Measurements from ENCODE around the gene ABCA5.

Gene ABCA5

GRCh38 chr17:69239611-69240600 lies 87.0 kb downstream of the ABCA5 start:
- no peaks in the 10 kb centered on the region for H3K79me1 ChIP-seq (replicated peaks; ENCODE audit: low read length, poor library complexity, severe bottlenecking)
- H3K27me3 ChIP-seq (ENCODE audit: control insufficient read depth in 1 of 2, insufficient read depth in 1 of 2, low read length in 2 of 2): no peaks in the 10 kb centered on the region
- no peak overlapping the region for H4K8ac ChIP-seq (ENCODE audit: low read length)
- H3K23ac ChIP-seq (ENCODE audit: low read length in 2 of 2): no peak overlapping the region
- no peak overlapping the region for H3K9ac ChIP-seq (ENCODE audit: low read length)
- no peak for DNase-seq
- H2BK15ac ChIP-seq (ENCODE audit: low read depth, poor library complexity, severe bottlenecking): no peak overlapping the region
- no peak overlapping the region for H3K18ac ChIP-seq (ENCODE audit: low read depth in 1 of 2, low read length in 2 of 2)
- WGBS: 97% methylated on average over 8 of the region's 8 CpGs
- no peaks in the 10 kb centered on the region for H3K4me1 ChIP-seq (ENCODE audit: control insufficient read depth, insufficient read depth, low read depth, low read length)
- H3K4ac ChIP-seq (ENCODE audit: low read depth in 1 of 2, low read length in 2 of 2): no peak overlapping the region
- no peak overlapping the region for H2AFZ ChIP-seq (ENCODE audit: low read depth, low read length)
- H3K4me3 ChIP-seq (ENCODE audit: insufficient read depth in 1 of 2, low read depth in 1 of 2, low read length in 2 of 2): no peak overlapping the region
- no peak overlapping the region for H2BK12ac ChIP-seq (ENCODE audit: low read length in 2 of 2)
- no peak overlapping the region for H2BK120ac ChIP-seq (ENCODE audit: low read depth, low read length)
- no peak overlapping the region for H2BK5ac ChIP-seq (ENCODE audit: low read depth, low read length, poor library complexity, severe bottlenecking)
- no peak overlapping the region for H3K4me2 ChIP-seq (ENCODE audit: low read length, poor library complexity, severe bottlenecking)
- H3K14ac ChIP-seq (ENCODE audit: low read length in 2 of 2): no peak overlapping the region
- H4K91ac ChIP-seq (ENCODE audit: low read length): no peak overlapping the region
- H2AK5ac ChIP-seq (ENCODE audit: low read length, severe bottlenecking): no peak overlapping the region
- no peaks in the 10 kb centered on the region for H3K9me3 ChIP-seq (ENCODE audit: control insufficient read depth, low read length)
- no peak overlapping the region for H3K27ac ChIP-seq (ENCODE audit: low read length, poor library complexity, severe bottlenecking)
- H3K36me3 ChIP-seq (ENCODE audit: control insufficient read depth in 1 of 2, insufficient read depth in 2 of 2, low read depth in 1 of 2, low read length in 2 of 2): no peaks in the 10 kb centered on the region

GRCh38 chr17:69236946-69237345 lies 90.0 kb downstream of the ABCA5 start:
- H3K9me3 ChIP-seq (ENCODE audit: control insufficient read depth, low read length): peaks cover 16% of the 10 kb centered on the region
- no peaks in the 10 kb centered on the region for H3K4me1 ChIP-seq (ENCODE audit: control insufficient read depth, insufficient read depth, low read depth, low read length)
- H3K9ac ChIP-seq (ENCODE audit: low read length): no peak overlapping the region
- no peak overlapping the region for H4K8ac ChIP-seq (ENCODE audit: low read length)
- no peak overlapping the region for H2AK5ac ChIP-seq (ENCODE audit: low read length, severe bottlenecking)
- no peak overlapping the region for H3K4me3 ChIP-seq (ENCODE audit: insufficient read depth in 1 of 2, low read depth in 1 of 2, low read length in 2 of 2)
- no peak overlapping the region for H2AFZ ChIP-seq (ENCODE audit: low read depth, low read length)
- H3K27me3 ChIP-seq (ENCODE audit: control insufficient read depth in 1 of 2, insufficient read depth in 1 of 2, low read length in 2 of 2): no peaks in the 10 kb centered on the region
- DNase-seq: no peak
- H2BK12ac ChIP-seq (ENCODE audit: low read length in 2 of 2): no peak overlapping the region
- no peak overlapping the region for H3K27ac ChIP-seq (ENCODE audit: low read length, poor library complexity, severe bottlenecking)
- H4K91ac ChIP-seq (ENCODE audit: low read length): no peak overlapping the region
- H2BK15ac ChIP-seq (ENCODE audit: low read depth, poor library complexity, severe bottlenecking): no peak overlapping the region
- no peak overlapping the region for H3K14ac ChIP-seq (ENCODE audit: low read length in 2 of 2)
- WGBS: 100% methylated on average over 3 of the region's 3 CpGs
- H3K36me3 ChIP-seq (ENCODE audit: control insufficient read depth in 1 of 2, insufficient read depth in 2 of 2, low read depth in 1 of 2, low read length in 2 of 2): no peaks in the 10 kb centered on the region
- no peak overlapping the region for H3K4me2 ChIP-seq (ENCODE audit: low read length, poor library complexity, severe bottlenecking)
- H3K23ac ChIP-seq (ENCODE audit: low read length in 2 of 2): no peak overlapping the region
- no peak overlapping the region for H3K4ac ChIP-seq (ENCODE audit: low read depth in 1 of 2, low read length in 2 of 2)
- no peak overlapping the region for H2BK5ac ChIP-seq (ENCODE audit: low read depth, low read length, poor library complexity, severe bottlenecking)
- no peak overlapping the region for H3K18ac ChIP-seq (ENCODE audit: low read depth in 1 of 2, low read length in 2 of 2)
- H3K79me1 ChIP-seq (replicated peaks; ENCODE audit: low read length, poor library complexity, severe bottlenecking): no peaks in the 10 kb centered on the region
- no peak overlapping the region for H2BK120ac ChIP-seq (ENCODE audit: low read depth, low read length)

GRCh38 chr17:69236464-69236863 lies 90.5 kb downstream of the ABCA5 start:
- H3K4me2 ChIP-seq (ENCODE audit: low read length, poor library complexity, severe bottlenecking): no peak overlapping the region
- H4K91ac ChIP-seq (ENCODE audit: low read length): no peak overlapping the region
- H3K9me3 ChIP-seq (ENCODE audit: control insufficient read depth, low read length): peaks cover 21% of the 10 kb centered on the region
- no peak overlapping the region for H3K23ac ChIP-seq (ENCODE audit: low read length in 2 of 2)
- H3K36me3 ChIP-seq (ENCODE audit: control insufficient read depth in 1 of 2, insufficient read depth in 2 of 2, low read depth in 1 of 2, low read length in 2 of 2): no peaks in the 10 kb centered on the region
- no peak overlapping the region for H3K27ac ChIP-seq (ENCODE audit: low read length, poor library complexity, severe bottlenecking)
- H2AFZ ChIP-seq (ENCODE audit: low read depth, low read length): no peak overlapping the region
- no peak overlapping the region for H2BK12ac ChIP-seq (ENCODE audit: low read length in 2 of 2)
- DNase-seq: no peak
- H3K18ac ChIP-seq (ENCODE audit: low read depth in 1 of 2, low read length in 2 of 2): no peak overlapping the region
- WGBS: no CpG with 5 or more reads among the region's 2 CpGs
- H2AK5ac ChIP-seq (ENCODE audit: low read length, severe bottlenecking): no peak overlapping the region
- H3K14ac ChIP-seq (ENCODE audit: low read length in 2 of 2): no peak overlapping the region
- H2BK5ac ChIP-seq (ENCODE audit: low read depth, low read length, poor library complexity, severe bottlenecking): no peak overlapping the region
- no peak overlapping the region for H3K4ac ChIP-seq (ENCODE audit: low read depth in 1 of 2, low read length in 2 of 2)
- no peaks in the 10 kb centered on the region for H3K79me1 ChIP-seq (replicated peaks; ENCODE audit: low read length, poor library complexity, severe bottlenecking)
- H2BK15ac ChIP-seq (ENCODE audit: low read depth, poor library complexity, severe bottlenecking): no peak overlapping the region
- no peaks in the 10 kb centered on the region for H3K27me3 ChIP-seq (ENCODE audit: control insufficient read depth in 1 of 2, insufficient read depth in 1 of 2, low read length in 2 of 2)
- no peak overlapping the region for H2BK120ac ChIP-seq (ENCODE audit: low read depth, low read length)
- H3K9ac ChIP-seq (ENCODE audit: low read length): no peak overlapping the region
- no peaks in the 10 kb centered on the region for H3K4me1 ChIP-seq (ENCODE audit: control insufficient read depth, insufficient read depth, low read depth, low read length)
- no peak overlapping the region for H4K8ac ChIP-seq (ENCODE audit: low read length)
- no peak overlapping the region for H3K4me3 ChIP-seq (ENCODE audit: insufficient read depth in 1 of 2, low read depth in 1 of 2, low read length in 2 of 2)

- H3K18ac ChIP-seq (ENCODE audit: low read depth in 1 of 2, low read length in 2 of 2): peak overlapping the region in 1 of 2 experiments; percentile 22
These were observed 91.4 kb downstream of the ABCA5 start for GRCh38 chr17:69235338-69236058.

More at GRCh38 chr17:69235338-69236058, 91.4 kb downstream of the ABCA5 start:
- Histone ChIP-seq H2AFZ (ENCODE audit: low read depth, low read length) (no peak overlapping the region), H2BK12ac (ENCODE audit: low read length in 2 of 2) (no peak overlapping the region), H2BK15ac (ENCODE audit: low read depth, poor library complexity, severe bottlenecking) (no peak overlapping the region), H3K14ac (ENCODE audit: low read length in 2 of 2) (no peak overlapping the region), H3K79me1 (replicated peaks; ENCODE audit: low read length, poor library complexity, severe bottlenecking) (no peaks in the 10 kb centered on the region), H4K91ac (ENCODE audit: low read length) (no peak overlapping the region), H3K9me3 (ENCODE audit: control insufficient read depth, low read length) (peaks cover 25% of the 10 kb centered on the region), H3K27ac (ENCODE audit: low read length, poor library complexity, severe bottlenecking) (no peak overlapping the region), H2AK5ac (ENCODE audit: low read length, severe bottlenecking) (no peak overlapping the region), H3K36me3 (ENCODE audit: control insufficient read depth in 1 of 2, insufficient read depth in 2 of 2, low read depth in 1 of 2, low read length in 2 of 2) (no peaks in the 10 kb centered on the region), H3K9ac (ENCODE audit: low read length) (peak overlapping the region; percentile 50), H3K27me3 (ENCODE audit: control insufficient read depth in 1 of 2, insufficient read depth in 1 of 2, low read length in 2 of 2) (no peaks in the 10 kb centered on the region), H2BK5ac (ENCODE audit: low read depth, low read length, poor library complexity, severe bottlenecking) (no peak overlapping the region), H3K4ac (ENCODE audit: low read depth in 1 of 2, low read length in 2 of 2) (no peak overlapping the region), H2BK120ac (ENCODE audit: low read depth, low read length) (no peak overlapping the region), H3K23ac (ENCODE audit: low read length in 2 of 2) (no peak overlapping the region), H4K8ac (ENCODE audit: low read length) (no peak overlapping the region), H3K4me1 (ENCODE audit: control insufficient read depth, insufficient read depth, low read depth, low read length) (no peaks in the 10 kb centered on the region), H3K4me3 (ENCODE audit: insufficient read depth in 1 of 2, low read depth in 1 of 2, low read length in 2 of 2) (no peak overlapping the region), H3K4me2 (ENCODE audit: low read length, poor library complexity, severe bottlenecking) (no peak overlapping the region)
- peak; percentile 85 for DNase-seq
- WGBS: 0% methylated on average over 1 of the region's 1 CpG

Data from mesenchymal stem cell (in vitro differentiated cells and primary cell).